A673 (cell line): ENCODE measurements around the gene NFATC1. TPM values are rescaled to one million over a fixed set of nuclear protein-coding genes. Genes with fewer than 3 reads are reported as not detected.

Experiments used
- BruUV-seq: library from RNA; stranded (reverse); fragments of 400-500 nt; replicated peaks from 2 replicates; lab custom pipeline; 2021; lab: Mats Ljungman, UMichigan
- CTCF ChIA-PET: fragments of 300-600 bp; sonication (Branson Sonifier 250); formaldehyde crosslinking; loops from one replicate; lab custom pipeline; 2022; ENCODE audit warnings: antibody characterized with exemption; lab: Charles Lee
- POLR2A ChIA-PET: fragments of 300-600 bp; sonication (Branson Sonifier 250); formaldehyde crosslinking; loops from one replicate; lab custom pipeline; 2022; ENCODE audit warnings: antibody characterized with exemption; ENCODE audit not compliant: low non-redundant PET; lab: Charles Lee
- DNase-seq: peaks from one replicate; pipeline ENCODE4 v3.0.0-alpha.2; 2015; ENCODE audit warnings: low spot score
- H3K27ac ChIP-seq: fragments of 200-600 bp; sonication (generic); 2 replicates; pipeline ENCODE4 v1.5.1; 2016; ENCODE audit warnings: mixed run types, low read depth, mild to moderate bottlenecking, mixed read lengths, antibody characterized with exemption, low read length; ENCODE audit not compliant: poor library complexity, severe bottlenecking
- H3K27me3 ChIP-seq: fragments of 200-600 bp; sonication (generic); replicated peaks from 2 replicates; pipeline ENCODE4 v1.6.1; 2017; ENCODE audit warnings: mixed run types, low read depth, mild to moderate bottlenecking, mixed read lengths, antibody characterized with exemption, low read length; ENCODE audit not compliant: insufficient read depth, poor library complexity
- H3K36me3 ChIP-seq: fragments of 200-600 bp; sonication (generic); 2 replicates; pipeline ENCODE4 v1.6.1; 2016; ENCODE audit warnings: mixed run types, mild to moderate bottlenecking, mixed read lengths, antibody characterized with exemption, low read length; ENCODE audit not compliant: insufficient read depth, poor library complexity, severe bottlenecking
- H3K4me1 ChIP-seq: fragments of 200-600 bp; sonication (generic); 2 replicates; pipeline ENCODE4 v1.6.1; 2017; ENCODE audit warnings: mixed run types, mild to moderate bottlenecking, mixed read lengths, antibody characterized with exemption, low read length; ENCODE audit not compliant: insufficient read depth, poor library complexity, severe bottlenecking
- H3K4me3 ChIP-seq: fragments of 200-600 bp; sonication (generic); 2 replicates; pipeline ENCODE4 v1.5.1; 2016; ENCODE audit warnings: low read depth, mixed run types, mild to moderate bottlenecking, mixed read lengths, low read length; ENCODE audit not compliant: poor library complexity, severe bottlenecking
- H3K9me3 ChIP-seq: fragments of 200-600 bp; sonication (generic); 2 replicates; pipeline ENCODE4 v1.6.1; 2016; ENCODE audit warnings: mixed run types, low read depth, mild to moderate bottlenecking, mixed read lengths, antibody characterized with exemption, low read length; ENCODE audit not compliant: poor library complexity, severe bottlenecking
- EZH2 ChIP-seq: fragments of 200-600 bp; sonication (generic); IDR thresholded peaks from 2 replicates; pipeline ENCODE4 v1.6.1; 2017; ENCODE audit warnings: borderline replicate concordance, low read depth, mild to moderate bottlenecking, mixed read lengths, antibody characterized with exemption, low read length; ENCODE audit not compliant: poor library complexity, severe bottlenecking
- intact Hi-C: fragments of 100-400 bp; cut with micrococcal nuclease; formaldehyde crosslinking; loops from one replicate; pipeline ENCODE4 v1.10.0; 2022; ENCODE audit not compliant: unreplicated experiment
- total RNA-seq: library from RNA; stranded (reverse); gene quantifications from 2 replicates; pipeline ENCODE4 v1.2.3, GENCODE V29; 2021
- TF ChIP-seq, protein P1 (sequence below): fragments of 300-800, 200-600 bp; sonication (generic); conservative IDR thresholded peaks from 2 replicates; pipeline ENCODE4 v1.5.1; 2017; ENCODE audit warnings: low read depth, mild to moderate bottlenecking, antibody characterized with exemption, low read length, moderate library complexity, mixed read lengths

Gene NFATC1
- total RNA-seq, 1 experiment from 2014 or later, result 10.4 TPM

DNA sequence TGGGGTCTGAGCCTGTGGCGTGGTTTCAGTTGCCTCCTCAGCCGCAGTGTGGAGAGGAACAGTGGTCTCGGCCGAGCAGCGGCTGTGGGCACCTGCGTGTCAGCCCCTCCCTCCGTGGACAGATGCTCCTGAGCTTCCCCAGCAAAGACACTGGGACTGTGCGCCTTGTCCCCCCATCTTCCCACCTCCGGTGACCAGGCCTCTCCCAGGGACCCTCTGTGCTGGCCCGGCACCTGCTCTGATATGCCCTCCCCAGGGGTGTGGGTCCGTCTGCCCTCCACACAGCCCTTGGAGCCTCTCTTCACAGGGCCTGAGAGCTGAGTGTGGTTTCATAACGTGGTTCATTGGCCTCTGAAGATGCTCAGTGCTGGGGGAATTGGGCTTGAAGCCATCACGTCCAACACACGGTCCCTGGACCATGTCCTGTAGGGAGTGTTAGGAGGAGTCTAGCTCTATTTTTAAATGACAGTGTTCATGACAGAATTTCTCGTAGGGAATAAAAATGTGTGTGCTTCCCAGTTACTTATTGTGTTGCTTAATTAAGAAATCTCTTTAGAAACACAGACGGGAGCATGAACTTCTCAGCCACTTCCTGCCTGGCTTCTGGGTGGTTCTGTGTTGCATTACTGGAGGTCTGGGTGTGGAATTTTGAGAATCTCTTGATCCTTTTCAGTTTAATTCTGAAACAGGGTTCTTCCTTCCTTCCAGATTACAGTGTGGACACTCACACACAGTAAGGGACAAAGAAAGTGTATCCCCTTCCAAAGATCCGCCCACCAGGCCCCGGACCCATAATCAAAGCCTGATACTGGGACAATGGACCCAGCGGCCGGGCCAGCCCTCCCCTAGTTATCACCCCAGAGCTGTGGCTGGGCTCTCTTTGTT lies 110.7 kb downstream of the NFATC1 start:
- intact Hi-C loops, result no loop called here
- ChIA-PET POLR2A (no interaction called here), CTCF (no interaction called here)
- Histone ChIP-seq H3K36me3 (no peaks in the 10 kb centered on the region), H3K27me3 (no peaks in the 10 kb centered on the region), H3K4me3 (no peak overlapping the region), H3K9me3 (no peaks in the 10 kb centered on the region), H3K27ac (no peak overlapping the region), H3K4me1 (no peaks in the 10 kb centered on the region)
- BruUV-seq, result no TSS peak
- no peak for TF ChIP-seq EZH2
- no peak for DNase-seq

DNA sequence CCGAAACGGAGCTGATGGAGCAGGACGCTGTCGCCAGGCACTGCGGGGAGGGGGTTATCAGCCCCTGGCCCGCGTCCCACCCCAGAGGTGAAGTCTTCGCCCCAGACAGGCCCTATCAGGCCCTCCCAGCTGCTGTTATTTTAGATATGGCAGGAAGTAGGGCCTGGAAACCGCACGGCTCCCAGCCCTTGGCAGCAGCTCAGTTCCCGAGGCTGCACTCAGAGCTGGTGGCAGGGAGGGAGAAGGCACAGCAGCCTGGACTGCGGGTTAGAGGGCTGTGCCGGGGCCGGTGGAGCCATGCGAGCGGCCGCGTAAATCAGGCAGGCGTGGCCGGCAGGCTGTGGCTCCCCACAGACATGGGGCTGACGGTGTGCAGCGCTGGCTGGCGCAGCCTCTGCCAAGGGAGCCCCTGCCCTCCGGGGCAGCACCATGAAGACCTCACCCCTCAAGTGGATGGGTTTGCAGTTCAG lies 111.4 kb downstream of the NFATC1 start:
- CTCF ChIA-PET, result no interaction called here
- no peaks in the 10 kb centered on the region for H3K9me3 ChIP-seq
- POLR2A ChIA-PET, result no interaction called here
- BruUV-seq, result no TSS peak
- no peaks in the 10 kb centered on the region for H3K4me1 ChIP-seq
- H3K27ac ChIP-seq, result no peak overlapping the region
- H3K27me3 ChIP-seq, result no peaks in the 10 kb centered on the region
- intact Hi-C loops, result no loop called here
- no peaks in the 10 kb centered on the region for H3K36me3 ChIP-seq
- DNase-seq, result no peak
- no peak overlapping the region for H3K4me3 ChIP-seq
- TF ChIP-seq, protein P1, sequence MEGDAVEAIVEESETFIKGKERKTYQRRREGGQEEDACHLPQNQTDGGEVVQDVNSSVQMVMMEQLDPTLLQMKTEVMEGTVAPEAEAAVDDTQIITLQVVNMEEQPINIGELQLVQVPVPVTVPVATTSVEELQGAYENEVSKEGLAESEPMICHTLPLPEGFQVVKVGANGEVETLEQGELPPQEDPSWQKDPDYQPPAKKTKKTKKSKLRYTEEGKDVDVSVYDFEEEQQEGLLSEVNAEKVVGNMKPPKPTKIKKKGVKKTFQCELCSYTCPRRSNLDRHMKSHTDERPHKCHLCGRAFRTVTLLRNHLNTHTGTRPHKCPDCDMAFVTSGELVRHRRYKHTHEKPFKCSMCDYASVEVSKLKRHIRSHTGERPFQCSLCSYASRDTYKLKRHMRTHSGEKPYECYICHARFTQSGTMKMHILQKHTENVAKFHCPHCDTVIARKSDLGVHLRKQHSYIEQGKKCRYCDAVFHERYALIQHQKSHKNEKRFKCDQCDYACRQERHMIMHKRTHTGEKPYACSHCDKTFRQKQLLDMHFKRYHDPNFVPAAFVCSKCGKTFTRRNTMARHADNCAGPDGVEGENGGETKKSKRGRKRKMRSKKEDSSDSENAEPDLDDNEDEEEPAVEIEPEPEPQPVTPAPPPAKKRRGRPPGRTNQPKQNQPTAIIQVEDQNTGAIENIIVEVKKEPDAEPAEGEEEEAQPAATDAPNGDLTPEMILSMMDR, result no peak
- TF ChIP-seq EZH2, result no peak

DNA sequence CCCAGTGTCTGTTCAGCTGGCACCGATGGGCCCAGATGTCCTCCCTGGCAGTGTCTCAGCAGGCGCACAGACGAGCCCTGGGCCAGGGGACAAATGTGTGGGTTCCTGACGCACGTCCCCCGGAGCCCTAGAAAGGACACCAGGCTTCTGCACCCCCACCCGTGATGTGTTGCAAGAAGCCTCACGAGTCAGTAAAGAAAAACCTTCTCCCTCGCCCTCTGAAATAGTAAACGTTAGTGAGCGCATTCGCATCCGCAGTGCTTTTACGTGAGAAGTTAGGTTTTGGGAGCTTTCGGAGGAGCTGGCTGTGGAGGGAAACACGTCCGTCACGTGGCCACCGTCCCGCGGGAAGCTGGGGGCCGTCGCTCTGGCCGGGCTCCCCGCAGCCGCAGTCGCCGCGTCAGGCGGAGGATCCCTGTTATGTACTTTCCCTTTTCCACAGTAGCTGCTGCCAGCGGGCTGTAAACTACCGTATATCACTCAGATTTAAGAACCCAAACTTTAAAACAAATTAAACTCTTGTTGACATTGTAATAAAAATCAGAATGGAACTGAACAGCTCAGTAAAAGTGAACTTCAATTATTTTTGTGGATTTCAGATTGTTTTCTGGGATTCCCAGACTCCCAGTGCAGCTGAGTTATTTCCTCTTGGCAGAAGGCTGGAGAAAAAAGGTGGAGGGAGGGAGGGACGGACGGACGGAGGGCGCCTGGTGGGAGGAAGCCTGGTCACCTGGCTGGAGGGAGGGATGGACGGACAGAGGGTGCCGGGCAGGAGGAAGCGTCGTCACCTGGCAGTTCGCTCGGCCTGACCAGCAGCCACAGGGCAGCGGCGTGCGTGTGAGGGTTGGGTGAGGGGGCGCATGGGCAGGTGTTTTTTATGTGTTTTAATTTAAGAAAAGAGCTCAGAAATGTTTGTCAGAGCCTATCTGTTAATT lies 112.1 kb downstream of the NFATC1 start:
- POLR2A ChIA-PET, result no interaction called here
- no peak overlapping the region for H3K4me3 ChIP-seq
- no peaks in the 10 kb centered on the region for H3K36me3 ChIP-seq
- TF ChIP-seq EZH2, result no peak
- TF ChIP-seq, protein P1, result no peak
- BruUV-seq, result no TSS peak
- intact Hi-C loops, result no loop called here
- no peak for DNase-seq
- CTCF ChIA-PET, result no interaction called here
- H3K9me3 ChIP-seq, result no peaks in the 10 kb centered on the region
- no peaks in the 10 kb centered on the region for H3K27me3 ChIP-seq
- no peak overlapping the region for H3K27ac ChIP-seq
- H3K4me1 ChIP-seq, result no peaks in the 10 kb centered on the region
